ENCODE measurements around the gene ABCD3. TPM values are rescaled to one million over a fixed set of nuclear protein-coding genes. Genes with fewer than 3 reads are reported as not detected.

Gene ABCD3
- polyA plus RNA-seq, 1 donor from 2014 or later, result 46.4 TPM

- Histone ChIP-seq H3K27ac (ENCODE audit: low read length) (no peak overlapping the region), H3K36me3 (ENCODE audit: insufficient read depth, low read length) (no peaks in the 10 kb centered on the region)
Observed at GRCh38 chr1:94537254-94537653, 119.1 kb downstream of the ABCD3 start.

GRCh38 chr1:94538243-94538827, 120.1 kb downstream of the ABCD3 start:
- TF ChIP-seq EZH2 (IDR thresholded peaks at IDR 0.05; ENCODE audit: borderline replicate concordance, insufficient read depth, low read length, poor library complexity, severe bottlenecking), result no peak
- no peak for TF ChIP-seq RAD21 (conservative IDR thresholded peaks at IDR 0.05)
- TF ChIP-seq SMC3 (conservative IDR thresholded peaks at IDR 0.05; ENCODE audit: poor library complexity), result no peak
- TF ChIP-seq MXI1 (conservative IDR thresholded peaks at IDR 0.05; ENCODE audit: poor library complexity, severe bottlenecking), result no peak
- no peaks in the 10 kb centered on the region for H3K36me3 ChIP-seq (ENCODE audit: insufficient read depth, low read length)
- no peak overlapping the region for H3K4me3 ChIP-seq (ENCODE audit: low read length)
- no peaks in the 10 kb centered on the region for H3F3A ChIP-seq (ENCODE audit: insufficient read depth, low read length, poor library complexity, severe bottlenecking)
- no peaks in the 10 kb centered on the region for H3K9me3 ChIP-seq (ENCODE audit: low read length)
- no peaks in the 10 kb centered on the region for H3K79me2 ChIP-seq (replicated peaks; ENCODE audit: insufficient read depth, low read length)
- no peak overlapping the region for H3K27ac ChIP-seq (ENCODE audit: low read length)
- H3K9me2 ChIP-seq (ENCODE audit: insufficient read depth, low read length), result no peaks in the 10 kb centered on the region
- H4K20me1 ChIP-seq (ENCODE audit: insufficient read depth), result no peaks in the 10 kb centered on the region
- H2AFZ ChIP-seq (ENCODE audit: low read depth, low read length), result no peak overlapping the region
- no peak overlapping the region for H3K9ac ChIP-seq (ENCODE audit: low read length)
- H3K27me3 ChIP-seq (ENCODE audit: insufficient read depth, low read depth, low read length), result peaks cover 28% of the 10 kb centered on the region
- H3K4me2 ChIP-seq (ENCODE audit: low read length), result no peak overlapping the region

More at GRCh38 chr1:94537254-94537653, 119.1 kb downstream of the ABCD3 start:
- Histone ChIP-seq H3K9me2 (ENCODE audit: insufficient read depth, low read length) (no peaks in the 10 kb centered on the region), H4K20me1 (ENCODE audit: insufficient read depth) (no peaks in the 10 kb centered on the region), H3K9ac (ENCODE audit: low read length) (no peak overlapping the region), H3K9me3 (ENCODE audit: low read length) (no peaks in the 10 kb centered on the region), H3K4me2 (ENCODE audit: low read length) (no peak overlapping the region), H2AFZ (ENCODE audit: low read depth, low read length) (no peak overlapping the region), H3K4me3 (ENCODE audit: low read length) (no peak overlapping the region), H3K79me2 (replicated peaks; ENCODE audit: insufficient read depth, low read length) (no peaks in the 10 kb centered on the region), H3F3A (ENCODE audit: insufficient read depth, low read length, poor library complexity, severe bottlenecking) (no peaks in the 10 kb centered on the region), H3K27me3 (ENCODE audit: insufficient read depth, low read depth, low read length) (peaks cover 17% of the 10 kb centered on the region)
- TF ChIP-seq CTCF (IDR thresholded peaks at IDR 0.05; ENCODE audit: poor library complexity, severe bottlenecking) (no peak), EP300 (conservative IDR thresholded peaks at IDR 0.05; ENCODE audit: poor library complexity, severe bottlenecking) (no peak), SMC3 (conservative IDR thresholded peaks at IDR 0.05; ENCODE audit: poor library complexity) (no peak)

- Histone ChIP-seq H3K79me2 (replicated peaks; ENCODE audit: insufficient read depth, low read length) (no peaks in the 10 kb centered on the region), H3K4me3 (ENCODE audit: low read length) (no peak overlapping the region), H3K36me3 (ENCODE audit: insufficient read depth, low read length) (no peaks in the 10 kb centered on the region), H3K9ac (ENCODE audit: low read length) (no peak overlapping the region), H3F3A (ENCODE audit: insufficient read depth, low read length, poor library complexity, severe bottlenecking) (no peaks in the 10 kb centered on the region), H3K27ac (ENCODE audit: low read length) (no peak overlapping the region), H3K27me3 (ENCODE audit: insufficient read depth, low read depth, low read length) (peaks cover 35% of the 10 kb centered on the region), H3K9me2 (ENCODE audit: insufficient read depth, low read length) (no peaks in the 10 kb centered on the region), H4K20me1 (ENCODE audit: insufficient read depth) (no peaks in the 10 kb centered on the region), H3K9me3 (ENCODE audit: low read length) (no peaks in the 10 kb centered on the region), H2AFZ (ENCODE audit: low read depth, low read length) (no peak overlapping the region), H3K4me2 (ENCODE audit: low read length) (no peak overlapping the region)
- no peak for TF ChIP-seq RAD21 (conservative IDR thresholded peaks at IDR 0.05)
- TF ChIP-seq REST (IDR thresholded peaks at IDR 0.05; ENCODE audit: borderline replicate concordance), result no peak
- no peak for TF ChIP-seq MXI1 (conservative IDR thresholded peaks at IDR 0.05; ENCODE audit: poor library complexity, severe bottlenecking)
- TF ChIP-seq CTCF (IDR thresholded peaks at IDR 0.05; ENCODE audit: poor library complexity, severe bottlenecking), result no peak
- TF ChIP-seq EZH2 (IDR thresholded peaks at IDR 0.05; ENCODE audit: borderline replicate concordance, insufficient read depth, low read length, poor library complexity, severe bottlenecking), result no peak
- no peak for TF ChIP-seq TAF1 (IDR thresholded peaks at IDR 0.05; ENCODE audit: low read depth)
- no peak for TF ChIP-seq POLR2AphosphoS5 (IDR thresholded peaks at IDR 0.05)
- no peak for TF ChIP-seq SMC3 (conservative IDR thresholded peaks at IDR 0.05; ENCODE audit: poor library complexity)
- TF ChIP-seq EP300 (conservative IDR thresholded peaks at IDR 0.05; ENCODE audit: poor library complexity, severe bottlenecking), result no peak
Observed at GRCh38 chr1:94539496-94539895, 121.3 kb downstream of the ABCD3 start.
